HG03280 (cell line): ENCODE data around the gene BDKRB2.
"Not testable (repeated sequence)": the region's sequence is repeated elsewhere in the genome, so short reads cannot be mapped to it uniquely, and the experiment has no call there.

Experiments used
- ATAC-seq: cut with Tn5 transposase; IDR thresholded peaks from one replicate; pipeline ENCODE4 v1.9.1; 2021; ENCODE audit warnings: mild to moderate bottlenecking, moderate library complexity; ENCODE audit not compliant: unreplicated experiment

The BDKRB2 gene

DNA sequence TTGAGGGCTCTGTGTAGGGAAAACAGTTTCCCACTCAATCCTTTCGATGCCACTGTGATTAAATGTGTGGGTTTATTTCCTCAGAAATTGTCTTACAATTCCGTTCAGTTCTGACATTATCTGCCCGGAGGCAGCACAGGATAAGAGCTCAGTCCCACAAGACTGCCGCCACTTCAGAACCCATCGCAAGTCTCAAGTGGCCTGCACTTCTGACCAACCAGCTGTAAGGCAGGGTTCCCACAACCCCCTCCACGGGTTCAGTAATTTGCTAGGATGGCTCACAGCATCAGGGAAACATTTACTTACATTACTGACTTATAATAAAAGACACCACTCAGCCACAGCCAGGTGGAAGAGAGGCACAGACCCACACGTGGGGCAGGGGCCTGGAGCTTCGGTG is 17.2 kb downstream of the BDKRB2 start:
- ATAC-seq, result no peak

DNA sequence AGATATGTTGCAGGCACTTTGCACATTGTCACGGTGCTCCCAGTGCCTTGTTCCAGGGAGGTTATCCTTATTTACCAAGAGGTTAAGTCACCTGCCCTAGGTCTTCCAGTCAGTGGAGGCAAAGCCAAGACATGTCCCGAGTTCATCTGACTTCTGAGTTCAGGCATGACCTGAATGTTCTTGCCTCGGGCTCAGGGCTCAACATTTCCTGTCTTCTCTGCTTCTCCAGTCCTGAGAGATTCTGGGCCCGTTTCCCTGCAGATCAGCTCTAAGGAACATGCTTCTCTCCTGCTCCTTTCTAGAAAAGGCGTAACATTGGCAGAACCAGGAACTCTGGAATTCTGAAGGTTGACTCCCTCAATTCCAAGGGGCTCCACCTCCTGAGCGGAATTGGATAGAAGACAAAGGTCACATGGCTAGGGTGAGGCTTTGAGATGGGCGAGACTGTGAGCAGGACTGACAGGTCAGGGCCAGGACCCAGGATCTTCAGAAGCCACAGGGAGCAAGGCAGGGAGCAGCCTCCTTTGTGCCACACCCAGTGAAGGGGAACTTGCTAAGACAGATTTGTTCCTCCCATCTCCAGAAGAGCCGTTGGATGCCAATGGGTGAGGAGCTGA is 19.9 kb downstream of the BDKRB2 start:
- ATAC-seq, result no peak

DNA sequence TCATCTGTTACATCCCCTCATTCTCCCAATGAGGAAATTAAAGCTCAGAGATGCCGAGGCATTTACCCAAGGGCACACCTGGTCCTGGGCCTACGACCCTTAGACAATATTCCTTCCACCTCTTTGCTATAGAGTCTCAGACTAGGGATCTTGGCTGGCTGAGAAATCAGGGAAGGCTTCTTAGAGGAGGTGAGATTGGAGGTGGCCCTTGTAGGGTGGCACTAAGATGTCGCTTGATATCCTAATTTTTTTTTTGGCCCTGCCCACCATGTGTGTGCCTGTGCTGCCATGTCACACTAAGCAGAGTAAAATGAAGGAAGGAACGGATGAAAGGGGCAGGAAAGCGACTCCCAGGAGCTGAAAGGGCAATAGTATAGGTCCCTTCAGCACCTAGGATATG is 20.6 kb downstream of the BDKRB2 start:
- ATAC-seq, result no peak

DNA sequence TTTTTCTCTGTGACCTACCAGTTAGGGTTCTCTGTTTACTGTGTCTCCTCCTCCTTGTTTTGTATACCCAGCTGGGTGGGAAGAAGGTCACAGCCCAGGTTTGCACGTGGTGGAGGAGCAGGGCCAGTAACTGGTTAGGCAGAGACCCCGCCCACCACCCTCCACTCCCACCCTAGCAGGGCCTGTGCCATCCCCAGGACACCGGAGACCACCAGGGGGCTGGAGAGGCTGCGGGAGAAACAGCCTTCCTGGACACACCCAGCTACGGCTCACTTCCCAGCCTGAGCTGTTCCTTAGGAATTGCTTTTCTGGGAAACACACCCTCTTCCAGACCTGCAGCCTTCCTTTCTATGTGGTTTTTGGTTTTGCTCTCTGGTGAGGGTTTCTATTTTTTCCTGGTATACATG is 21.1 kb downstream of the BDKRB2 start:
- ATAC-seq, result no peak

DNA sequence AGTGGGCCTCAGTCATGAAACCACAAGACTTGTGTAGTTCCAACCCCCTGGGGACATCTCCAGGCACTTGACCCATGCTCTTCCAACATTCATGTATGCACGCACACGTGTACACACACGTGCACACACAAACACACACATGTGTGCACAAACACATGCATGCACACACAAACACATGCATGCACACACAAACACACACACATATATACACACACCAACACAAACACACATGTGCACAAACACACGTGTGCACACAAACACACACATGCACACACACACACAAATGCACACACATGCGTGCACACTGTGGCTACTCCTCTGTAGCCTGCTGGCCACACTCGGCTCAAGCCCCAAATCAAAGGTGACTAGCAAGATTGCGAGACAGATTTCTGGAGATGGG is 22.8 kb downstream of the BDKRB2 start:
- no peak for ATAC-seq

DNA sequence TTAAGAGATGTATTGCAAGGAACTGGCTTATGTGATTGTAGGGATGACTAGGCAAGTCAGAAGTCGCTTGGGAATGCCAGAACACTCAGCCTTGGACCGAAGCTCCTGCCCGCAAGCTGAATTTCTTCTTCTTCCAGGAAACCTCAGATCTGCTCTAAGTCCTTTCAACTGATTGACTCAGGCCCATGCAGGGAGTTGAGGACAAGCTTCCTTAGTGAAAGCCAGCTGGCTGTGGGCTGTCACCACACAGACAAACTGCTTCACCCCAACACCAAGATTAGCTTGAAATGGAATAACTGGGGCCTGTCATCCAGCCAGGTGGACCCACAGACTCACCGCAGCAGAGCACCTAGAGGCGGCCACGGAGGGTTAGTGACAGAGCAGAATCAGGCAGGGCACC is 24.7 kb downstream of the BDKRB2 start:
- no peak for ATAC-seq

DNA sequence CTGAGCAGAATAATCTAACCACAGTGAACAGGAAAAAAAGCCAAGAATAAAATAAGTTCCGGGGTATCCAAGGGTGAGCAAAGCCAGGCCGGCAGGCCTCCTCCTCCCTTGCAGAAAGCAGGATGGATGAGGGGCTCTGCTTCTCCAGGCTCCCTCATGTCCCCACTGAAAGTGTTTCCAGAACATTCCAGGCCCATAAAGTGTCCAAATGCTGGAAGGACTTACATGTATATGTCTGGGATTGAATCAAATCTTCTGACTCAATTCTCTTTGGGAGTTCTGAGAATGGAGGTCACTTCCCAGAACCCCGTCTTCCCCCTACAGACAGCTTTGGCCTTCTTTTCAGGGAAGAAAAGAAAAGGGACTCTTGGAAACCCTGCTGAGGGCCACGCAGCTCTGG is 26.4 kb downstream of the BDKRB2 start:
- ATAC-seq, result no peak

DNA sequence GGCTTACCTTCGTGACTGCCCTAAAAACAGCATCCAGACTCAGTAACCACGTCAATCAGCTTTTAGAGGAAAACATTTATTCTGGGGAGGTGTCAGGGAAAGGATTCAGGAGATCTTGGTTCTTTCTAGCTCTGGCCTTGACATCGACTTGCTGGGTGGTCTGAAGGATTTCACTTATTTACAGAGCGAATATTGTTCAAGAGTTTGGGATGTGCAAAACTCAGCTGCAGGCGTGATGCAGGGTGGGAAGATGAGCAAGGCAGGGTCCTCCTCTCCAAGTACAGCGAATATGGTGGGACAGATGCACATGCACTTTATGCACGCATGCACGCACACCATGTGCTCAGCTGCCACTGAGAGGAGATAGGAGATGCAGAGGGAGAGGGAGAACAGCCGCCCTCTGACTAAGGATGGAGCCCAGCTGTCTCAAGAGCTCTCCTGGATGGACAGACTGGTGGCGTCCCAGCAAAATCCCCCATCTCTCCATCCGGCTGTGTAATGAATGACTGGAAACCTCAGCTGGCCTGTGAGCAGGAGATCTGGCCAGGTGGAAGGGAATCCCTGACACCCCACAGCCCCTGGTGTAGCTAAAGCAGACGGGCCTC is 27.0 kb downstream of the BDKRB2 start:
- no peak for ATAC-seq

DNA sequence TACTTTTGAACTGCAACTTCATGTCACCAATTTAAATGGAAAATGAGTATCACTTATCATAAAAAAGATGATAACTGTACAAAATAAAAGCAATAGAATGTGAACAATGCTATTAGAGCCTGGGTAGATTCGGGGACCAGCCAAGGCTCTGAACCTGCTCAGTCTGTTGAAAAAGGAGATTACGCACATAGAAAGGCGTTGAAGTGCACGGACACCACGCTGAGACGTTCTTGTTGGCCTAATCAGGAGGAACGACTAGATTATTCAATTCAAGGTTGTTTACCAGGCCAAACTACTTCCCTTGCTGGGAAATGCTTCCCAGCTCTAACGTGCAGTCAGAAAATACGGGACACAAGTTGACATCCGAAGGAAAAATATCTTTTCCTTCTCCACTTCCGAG is 27.9 kb downstream of the BDKRB2 start:
- ATAC-seq, result no peak

DNA sequence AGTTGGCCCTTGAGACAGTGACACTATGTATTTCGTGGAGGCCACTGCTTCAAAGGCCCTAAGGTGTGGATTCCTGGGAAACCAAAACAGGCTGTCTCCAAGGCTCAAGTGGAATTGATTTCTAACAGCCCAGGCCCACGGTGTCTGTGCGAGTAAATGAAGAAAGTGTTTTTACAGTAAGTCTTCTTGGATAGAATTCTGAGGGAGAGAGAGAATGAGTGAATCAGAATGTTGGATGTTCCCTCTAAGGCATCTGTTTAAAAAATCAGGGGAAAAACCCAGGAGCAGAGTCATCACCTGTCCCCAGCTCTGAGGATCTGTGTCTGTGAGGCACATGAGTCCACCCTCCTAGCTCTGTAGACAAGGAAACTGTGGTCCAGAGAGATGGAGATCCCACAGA is 29.0 kb downstream of the BDKRB2 start:
- ATAC-seq, result no peak

DNA sequence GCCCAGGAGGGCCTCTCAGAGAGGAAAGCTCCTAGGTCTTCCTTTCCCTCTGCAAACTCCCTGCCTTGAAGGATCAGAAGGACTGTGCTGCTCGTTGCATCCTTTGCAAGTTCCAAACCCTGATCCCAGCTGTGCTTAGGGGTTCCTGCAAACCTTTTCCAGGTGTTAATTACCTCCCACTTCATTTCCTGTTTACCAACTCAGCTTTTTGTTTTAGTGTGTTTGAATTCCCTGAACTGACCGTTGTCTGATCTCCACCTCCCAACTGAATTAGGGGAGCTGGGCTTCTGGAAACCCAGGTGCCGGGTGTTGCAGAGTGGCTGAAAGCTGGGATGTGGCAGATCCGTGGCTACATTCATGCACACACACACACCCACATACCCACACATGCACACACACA is 30.8 kb downstream of the BDKRB2 start:
- no peak for ATAC-seq

DNA sequence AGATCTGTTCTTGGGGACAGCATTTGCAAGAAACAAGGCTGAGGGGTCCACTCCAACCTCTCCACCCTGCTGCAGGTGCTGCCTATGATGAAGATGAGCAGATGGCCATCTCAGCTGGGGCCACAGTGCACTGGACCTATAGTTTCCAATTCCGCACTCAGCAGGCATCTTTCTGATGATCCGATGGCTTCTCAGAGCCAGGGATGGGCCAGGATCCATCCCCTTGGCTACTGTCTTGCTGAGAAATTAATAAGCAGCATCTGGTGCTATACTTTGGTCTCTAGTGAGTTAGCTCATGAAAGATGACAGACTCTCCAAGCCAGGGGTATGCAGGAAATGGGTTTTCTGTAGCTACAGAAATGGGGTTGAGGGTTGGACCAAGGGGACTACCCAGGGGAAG is 33.0 kb downstream of the BDKRB2 start:
- ATAC-seq, result no peak

DNA sequence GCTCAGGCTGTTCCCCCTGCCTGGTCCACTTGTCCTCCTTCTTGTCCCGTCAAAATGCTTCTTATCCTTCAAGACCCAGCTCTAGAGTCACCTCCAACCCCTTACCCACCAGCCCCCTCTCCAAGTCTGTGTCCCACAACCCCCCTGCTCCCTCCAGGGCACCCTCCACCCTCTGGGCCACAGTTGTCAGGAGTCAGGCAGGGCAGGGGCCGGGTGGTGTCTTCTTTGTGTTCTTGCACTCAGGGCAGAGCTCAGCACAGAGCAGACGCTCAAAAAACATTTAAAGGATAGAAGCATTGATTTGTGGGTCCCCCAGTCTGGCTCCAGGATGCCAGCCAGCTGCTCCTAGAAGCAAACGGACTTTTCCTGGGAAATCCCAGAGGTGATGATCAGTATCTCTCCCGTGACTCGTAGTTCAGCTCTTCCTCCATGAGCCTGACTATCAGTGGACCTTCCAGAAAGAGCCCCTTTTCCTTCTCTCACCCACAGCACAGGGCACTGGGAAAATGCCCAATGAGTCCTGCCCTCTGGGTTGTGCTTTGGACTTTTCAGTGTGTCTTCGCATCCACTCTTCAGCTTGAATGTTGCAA is 34.1 kb downstream of the BDKRB2 start:
- ATAC-seq, result no peak

DNA sequence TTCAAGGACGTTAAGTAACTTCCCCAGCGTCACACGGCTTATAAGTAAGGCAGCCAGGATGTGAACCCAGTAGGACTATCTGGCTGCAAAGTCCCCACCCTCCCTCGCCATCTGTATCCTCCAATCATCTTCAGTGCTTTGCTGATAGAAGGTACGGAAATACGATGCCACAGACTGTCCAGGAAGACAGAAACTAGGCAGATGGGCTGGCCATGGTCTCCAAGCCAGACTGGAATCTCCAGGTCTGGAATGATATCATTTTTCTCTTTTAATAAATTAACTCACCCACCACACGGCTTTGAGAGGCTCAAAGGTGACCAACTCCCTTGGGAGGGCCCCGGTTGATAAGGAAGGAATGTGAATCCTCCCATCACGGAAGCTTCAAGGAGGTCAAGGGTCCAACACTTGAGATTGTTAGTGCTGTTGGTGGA is 35.1 kb downstream of the BDKRB2 start:
- ATAC-seq, result no peak

DNA sequence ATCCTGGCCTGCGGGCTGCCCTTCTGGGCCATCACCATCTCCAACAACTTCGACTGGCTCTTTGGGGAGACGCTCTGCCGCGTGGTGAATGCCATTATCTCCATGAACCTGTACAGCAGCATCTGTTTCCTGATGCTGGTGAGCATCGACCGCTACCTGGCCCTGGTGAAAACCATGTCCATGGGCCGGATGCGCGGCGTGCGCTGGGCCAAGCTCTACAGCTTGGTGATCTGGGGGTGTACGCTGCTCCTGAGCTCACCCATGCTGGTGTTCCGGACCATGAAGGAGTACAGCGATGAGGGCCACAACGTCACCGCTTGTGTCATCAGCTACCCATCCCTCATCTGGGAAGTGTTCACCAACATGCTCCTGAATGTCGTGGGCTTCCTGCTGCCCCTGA is 36.0 kb downstream of the BDKRB2 start:
- ATAC-seq, result no peak

DNA sequence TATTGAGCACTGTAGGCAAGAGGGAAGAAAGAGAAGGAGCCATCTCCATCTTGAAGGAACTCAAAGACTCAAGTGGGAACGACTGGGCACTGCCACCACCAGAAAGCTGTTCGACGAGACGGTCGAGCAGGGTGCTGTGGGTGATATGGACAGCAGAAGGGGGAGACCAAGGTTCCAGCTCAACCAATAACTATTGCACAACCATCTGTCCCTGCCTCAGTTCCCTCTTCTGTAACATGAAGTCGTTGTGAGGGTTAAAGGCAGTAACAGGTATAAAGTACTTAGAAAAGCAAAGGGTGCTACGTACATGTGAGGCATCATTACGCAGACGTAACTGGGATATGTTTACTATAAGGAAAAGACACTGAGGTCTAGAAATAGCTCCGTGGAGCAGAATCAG is 37.5 kb downstream of the BDKRB2 start:
- no peak for ATAC-seq

DNA sequence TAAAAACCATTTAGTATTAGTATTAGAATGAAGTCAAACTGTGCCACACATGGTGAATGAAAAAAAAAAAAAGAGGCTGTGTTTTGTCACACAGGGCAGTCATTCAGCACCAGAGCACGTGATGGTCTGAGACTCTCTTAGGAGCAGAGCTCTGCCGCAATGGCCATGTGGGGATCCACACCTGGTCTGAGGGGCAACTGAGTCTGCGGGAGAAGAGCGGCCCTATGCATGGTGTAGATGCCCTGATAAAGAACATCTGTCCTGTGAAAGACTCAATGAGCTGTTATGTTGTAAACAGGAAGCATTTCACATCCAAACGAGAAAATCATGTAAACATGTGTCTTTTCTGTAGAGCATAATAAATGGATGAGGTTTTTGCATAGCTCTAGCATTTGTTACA is 39.1 kb downstream of the BDKRB2 start:
- no peak for ATAC-seq

DNA sequence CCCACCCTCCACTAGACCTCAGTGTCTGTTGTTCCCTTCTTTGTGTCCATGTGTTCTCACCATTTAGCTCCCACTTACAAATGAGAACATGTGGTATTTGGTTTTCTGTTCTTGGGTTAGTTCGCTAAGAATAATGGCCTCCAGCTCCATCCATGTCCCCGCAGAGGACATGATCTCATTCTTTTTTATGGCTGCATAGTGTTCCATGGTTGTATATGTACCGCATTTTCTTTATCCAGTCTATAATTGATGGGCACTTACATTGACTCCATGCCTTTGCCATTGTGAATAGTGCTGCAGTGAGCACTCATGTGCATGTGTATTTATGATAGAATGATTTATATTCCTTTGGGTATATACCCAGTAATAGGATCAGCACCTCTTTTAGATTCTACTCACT is 40.4 kb downstream of the BDKRB2 start:
- ATAC-seq, result not testable (repeated sequence)

DNA sequence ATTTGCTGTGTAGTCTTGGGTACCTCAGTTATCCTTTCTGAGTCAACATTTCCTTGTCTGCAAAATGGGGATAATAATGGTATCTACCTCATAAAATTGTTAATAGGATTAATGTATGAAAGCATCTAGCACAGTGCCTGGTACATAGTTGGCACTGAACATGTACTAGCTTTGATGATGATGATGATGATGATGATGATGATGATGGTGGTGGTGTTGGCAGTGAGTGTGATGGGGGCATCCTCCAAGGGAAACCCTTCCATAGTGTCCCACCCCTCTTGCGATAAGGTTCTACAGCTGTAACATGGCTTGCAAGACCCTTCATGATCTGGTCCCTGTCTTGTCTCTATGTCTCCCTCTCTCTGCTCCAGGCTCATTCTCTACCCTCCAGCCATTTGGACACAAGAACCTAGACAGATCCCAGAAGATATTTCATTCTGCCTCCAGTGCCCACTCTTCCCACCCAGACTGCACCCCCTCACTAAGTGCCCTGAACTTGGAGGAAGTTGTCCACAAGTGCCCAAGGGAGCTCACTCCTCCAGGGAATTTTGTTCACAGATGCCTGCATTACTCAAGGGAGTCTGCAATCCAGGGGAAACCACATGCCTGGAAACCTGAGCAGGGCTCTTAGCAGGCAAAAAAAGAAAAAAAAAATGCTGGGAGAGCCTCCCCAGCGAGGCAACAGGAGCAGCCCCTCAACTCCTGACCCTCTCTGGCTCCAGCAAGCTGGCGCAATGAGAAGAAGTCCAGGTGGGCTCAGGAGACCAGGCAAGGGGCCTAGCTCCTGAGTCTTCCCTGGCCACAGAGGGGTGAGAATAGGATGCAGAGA is 41.3 kb downstream of the BDKRB2 start:
- no peak for ATAC-seq

DNA sequence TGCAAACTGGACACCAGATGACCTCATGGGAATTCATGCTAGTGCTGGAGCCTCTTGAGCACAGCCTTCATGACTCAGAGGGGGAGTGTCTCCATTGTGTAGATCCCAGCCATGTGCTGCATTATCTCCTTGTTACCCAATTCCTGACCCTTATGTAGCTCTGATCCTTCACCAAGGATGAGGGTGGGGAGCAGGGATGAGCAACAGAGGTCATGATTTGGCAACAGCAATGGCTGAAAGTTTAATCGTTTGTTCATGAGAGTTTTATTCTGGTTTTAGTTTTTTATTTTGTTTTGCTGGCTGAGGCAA is 41.9 kb downstream of the BDKRB2 start:
- ATAC-seq, result no peak

DNA sequence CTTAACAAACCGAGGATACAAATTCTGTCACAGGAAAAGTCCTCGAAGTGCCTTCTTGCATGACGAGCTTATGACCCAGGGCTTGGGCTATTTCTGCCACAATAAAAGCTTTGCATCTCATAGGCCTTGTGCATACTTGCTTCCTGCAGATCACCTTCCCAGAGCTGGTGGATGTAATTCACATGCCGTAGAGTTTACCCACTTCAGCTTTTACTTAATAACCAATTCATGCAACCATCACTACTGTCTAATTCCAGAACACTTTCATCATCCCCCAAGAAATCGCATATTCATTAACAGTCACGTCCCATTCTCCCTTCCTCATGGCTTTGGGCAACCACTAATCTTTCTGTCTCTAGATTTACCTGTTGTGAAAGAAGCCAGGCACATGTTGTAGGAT is 42.4 kb downstream of the BDKRB2 start:
- no peak for ATAC-seq

DNA sequence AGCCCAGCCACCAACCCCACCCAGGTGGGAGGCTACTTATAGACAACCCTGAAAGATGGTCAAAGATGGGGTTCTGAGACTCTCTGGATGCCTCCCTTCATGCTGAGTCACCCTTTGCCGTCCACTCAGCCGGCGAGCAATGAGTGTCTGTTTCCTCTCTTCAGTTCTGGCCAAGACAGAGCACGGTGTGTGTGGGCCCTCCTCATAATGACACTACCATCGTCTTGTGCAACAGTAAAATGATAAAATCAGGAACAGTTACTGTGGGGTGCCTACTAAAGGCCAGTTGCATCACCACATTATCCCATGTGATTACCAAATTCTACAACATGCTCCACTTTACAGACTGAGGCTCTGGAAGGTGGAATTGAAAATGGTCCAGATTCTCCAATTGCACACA is 44.4 kb downstream of the BDKRB2 start:
- ATAC-seq, result no peak
